GM10847 (cell line): ENCODE results near the gene MGMT.

Experiments used
- POLR2A ChIP-seq: IDR thresholded peaks from 2 replicates; pipeline ENCODE4 v1.6.1; 2011; ENCODE audit not compliant: insufficient read length; ENCODE audit errors: extremely low read depth

The MGMT gene

DNA sequence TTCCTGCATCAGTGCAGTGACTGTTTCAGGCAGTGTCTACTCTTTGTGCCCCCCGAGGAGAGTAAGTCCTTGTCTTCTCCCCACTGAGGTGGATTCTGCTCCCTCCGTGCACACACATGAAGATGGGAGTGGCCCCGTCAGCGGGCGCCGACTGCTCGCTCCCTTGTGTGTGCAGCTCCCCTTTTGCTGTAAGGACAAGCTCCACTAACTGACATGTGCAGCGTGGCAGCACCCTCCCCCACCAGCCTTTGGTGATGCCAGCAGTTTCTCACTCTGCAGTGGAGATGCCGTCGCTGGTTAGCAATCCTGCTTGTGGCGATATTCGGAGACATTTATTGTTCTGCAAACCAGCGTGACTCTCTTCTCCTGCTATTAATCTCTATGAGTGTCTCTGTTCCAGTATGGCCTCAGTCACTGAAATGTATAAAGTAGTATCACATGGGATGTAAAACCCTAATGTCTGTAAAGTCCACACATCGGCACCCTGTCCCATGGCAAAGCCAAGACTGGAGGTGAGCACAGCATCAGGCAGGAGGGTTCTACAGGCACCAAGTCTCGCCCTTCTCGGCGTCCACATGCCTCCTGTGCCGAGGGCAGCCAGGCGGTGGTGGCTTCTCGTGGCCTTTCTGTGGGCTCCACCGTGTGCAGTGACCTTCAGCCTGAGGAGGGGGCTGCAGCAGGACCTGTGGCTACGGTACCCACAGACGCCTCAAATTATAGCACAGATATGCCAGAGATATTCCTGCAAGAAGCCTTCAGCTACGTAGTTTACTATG, 294.3 kb downstream of the MGMT start:
- TF ChIP-seq POLR2A = no peak

DNA sequence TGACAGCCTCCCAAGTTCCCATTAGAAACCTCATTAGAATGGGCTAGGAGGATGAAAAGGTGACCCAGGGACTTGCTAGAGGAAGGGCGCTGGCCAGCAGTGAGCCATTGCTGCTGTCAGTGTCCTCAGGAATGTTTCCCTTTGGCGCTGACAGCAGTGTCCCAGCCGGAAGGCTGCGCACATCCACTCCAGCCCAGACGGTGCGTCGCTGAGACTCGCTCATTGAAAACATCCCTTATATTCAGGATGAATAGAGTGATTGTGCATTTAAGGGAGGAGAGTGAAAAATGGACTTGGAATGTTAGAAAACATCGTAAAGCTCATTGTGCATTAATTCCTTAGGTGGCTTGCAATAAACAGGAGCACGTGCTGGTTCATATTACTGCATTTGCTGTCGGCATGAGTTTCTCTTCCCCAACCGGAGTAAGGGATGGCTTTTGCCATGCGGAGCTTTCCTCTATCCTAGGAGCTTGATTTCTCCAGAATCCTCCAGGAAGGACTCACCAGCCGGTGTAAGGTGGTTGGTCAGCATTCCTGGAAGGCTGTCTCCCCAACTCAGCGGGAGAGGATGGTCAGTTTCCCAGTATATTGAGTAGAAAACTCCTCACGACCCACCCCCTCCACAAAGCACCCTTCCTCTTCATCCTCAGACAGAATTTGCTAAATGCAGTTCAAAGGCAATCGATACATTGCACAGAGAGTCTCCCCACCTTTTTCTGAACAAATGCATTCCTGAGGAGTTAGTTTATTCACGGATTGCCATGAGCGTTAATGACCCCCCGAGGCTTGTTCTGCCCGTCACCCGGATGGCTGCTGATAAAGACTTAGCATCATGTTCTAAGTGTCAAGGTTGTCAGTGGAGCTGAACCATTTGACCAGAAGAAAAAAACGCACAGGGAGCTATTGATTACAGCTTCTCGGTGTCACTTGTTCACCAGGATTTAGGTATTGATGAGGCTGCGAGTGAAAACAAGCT, 295.2 kb downstream of the MGMT start:
- no peak for TF ChIP-seq POLR2A

DNA sequence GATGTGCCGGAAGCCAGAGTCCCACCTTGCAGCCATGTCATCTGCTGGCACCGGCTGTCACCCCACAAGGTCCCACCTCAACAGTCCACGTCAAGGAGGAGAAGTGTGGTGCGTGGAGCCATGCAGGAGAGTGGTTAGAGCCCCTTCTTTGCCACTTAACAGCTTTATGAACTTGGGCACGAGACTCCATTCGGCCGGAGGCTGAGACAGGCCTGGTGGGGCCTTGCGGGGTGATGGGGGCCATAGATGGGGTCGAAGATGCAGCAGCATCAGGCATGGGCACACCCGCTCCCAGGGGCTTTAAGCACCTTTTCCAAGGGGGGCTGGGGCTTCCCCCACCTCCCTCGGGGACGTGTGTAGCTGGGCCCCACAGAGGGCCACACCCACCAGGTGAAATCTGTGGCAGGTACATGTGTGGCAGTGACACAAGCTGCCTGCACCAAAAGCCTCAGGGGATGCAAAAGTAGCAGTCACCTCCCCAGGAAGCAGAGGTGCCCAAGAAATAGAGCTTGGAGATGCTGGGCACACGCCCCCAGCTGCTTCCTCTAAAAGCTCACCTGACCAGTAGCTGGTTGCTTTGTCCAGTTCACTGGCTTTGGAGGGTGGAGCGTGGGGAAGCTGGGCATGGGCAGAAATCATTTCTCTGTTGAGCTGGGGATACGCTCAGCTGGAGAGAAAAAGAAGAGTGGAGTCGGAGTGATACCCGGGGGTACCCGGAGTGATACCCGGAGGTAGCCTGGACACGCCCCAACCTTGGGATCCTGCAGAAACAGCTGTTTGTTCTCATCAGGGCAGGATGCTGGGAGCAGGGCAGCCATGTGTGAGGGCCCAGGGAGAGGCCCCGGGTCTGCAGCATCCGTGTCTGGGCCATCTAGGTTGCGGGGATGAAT, 297.2 kb downstream of the MGMT start:
- no peak for TF ChIP-seq POLR2A

DNA sequence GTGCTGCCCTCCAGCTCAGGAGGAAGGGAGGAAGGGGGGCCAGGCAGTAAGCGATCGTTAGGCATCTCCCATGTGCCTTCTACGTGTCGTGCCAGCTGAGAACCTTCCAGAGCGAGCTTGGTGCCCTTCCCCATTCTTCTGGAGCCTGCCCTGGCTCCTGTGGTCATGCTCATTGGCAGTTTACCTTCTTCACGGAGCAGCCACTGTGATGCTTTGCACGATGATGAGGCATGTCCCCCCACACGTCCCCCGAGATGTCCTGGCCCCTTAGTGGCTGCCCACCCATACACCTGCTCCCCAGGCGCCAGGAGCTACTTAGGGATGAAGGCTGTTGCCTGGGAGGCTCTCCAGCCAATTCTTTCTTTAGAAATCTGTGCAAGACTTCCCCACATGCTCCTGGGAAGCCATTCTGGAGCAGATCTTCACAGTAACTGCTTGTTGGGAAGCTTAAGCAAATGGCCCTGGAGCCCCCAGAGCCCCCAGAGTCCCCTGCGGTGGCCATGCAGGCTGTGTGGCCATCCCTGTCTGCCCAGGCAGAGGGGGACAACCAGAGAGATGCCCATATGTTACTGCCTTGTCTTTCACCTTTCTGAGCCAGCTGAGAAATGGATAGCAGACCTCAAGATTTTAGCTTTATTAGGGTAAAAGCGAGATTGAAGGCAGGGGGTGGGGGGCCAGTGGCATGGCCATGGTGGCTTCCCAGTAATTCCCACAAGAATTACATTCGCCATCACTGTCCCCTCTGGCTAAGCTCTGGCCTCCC, 298.0 kb downstream of the MGMT start:
- TF ChIP-seq POLR2A = no peak

DNA sequence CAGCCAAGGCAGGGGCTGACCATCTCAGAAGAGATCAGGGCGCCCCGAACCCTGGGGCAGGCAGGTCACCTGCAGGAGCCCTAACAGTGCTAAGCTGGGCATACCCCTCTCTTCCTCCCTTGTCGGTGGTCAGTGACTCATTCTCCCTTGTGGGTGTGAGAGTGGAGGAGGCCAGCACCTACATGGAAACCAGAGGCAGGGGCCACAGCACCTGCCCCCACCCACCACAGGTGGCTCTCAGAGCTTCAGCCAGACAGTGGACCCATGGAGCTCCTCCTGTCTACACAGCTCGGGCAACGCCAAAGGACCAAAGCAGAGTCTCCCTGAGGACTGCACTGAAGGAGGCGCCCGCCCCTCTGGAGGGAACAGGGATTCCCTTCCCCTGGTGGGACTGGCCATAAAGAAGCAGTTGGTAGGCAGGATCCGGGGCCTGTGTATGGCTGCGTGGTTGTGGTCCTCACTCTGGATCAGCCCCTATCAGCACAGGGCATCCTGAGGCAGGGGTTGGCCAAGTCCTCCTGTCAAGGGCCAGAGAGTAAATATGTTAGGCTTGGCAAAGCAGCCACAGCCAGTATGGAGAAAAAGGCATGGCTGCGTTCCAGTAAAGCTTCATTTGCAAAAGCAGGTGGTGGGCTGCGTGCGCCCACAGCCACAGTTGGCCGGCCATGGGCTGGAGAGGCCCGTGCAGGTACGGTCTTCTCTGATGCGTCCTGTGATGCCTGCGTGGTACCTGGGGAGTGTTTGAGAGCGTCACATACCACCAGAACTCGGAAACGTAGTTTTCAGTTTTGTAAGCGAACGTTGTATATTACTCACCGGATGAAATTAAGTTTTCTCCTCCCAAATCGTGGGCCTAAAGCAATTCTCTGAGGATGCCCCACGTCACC, 298.9 kb downstream of the MGMT start:
- TF ChIP-seq POLR2A = no peak

DNA sequence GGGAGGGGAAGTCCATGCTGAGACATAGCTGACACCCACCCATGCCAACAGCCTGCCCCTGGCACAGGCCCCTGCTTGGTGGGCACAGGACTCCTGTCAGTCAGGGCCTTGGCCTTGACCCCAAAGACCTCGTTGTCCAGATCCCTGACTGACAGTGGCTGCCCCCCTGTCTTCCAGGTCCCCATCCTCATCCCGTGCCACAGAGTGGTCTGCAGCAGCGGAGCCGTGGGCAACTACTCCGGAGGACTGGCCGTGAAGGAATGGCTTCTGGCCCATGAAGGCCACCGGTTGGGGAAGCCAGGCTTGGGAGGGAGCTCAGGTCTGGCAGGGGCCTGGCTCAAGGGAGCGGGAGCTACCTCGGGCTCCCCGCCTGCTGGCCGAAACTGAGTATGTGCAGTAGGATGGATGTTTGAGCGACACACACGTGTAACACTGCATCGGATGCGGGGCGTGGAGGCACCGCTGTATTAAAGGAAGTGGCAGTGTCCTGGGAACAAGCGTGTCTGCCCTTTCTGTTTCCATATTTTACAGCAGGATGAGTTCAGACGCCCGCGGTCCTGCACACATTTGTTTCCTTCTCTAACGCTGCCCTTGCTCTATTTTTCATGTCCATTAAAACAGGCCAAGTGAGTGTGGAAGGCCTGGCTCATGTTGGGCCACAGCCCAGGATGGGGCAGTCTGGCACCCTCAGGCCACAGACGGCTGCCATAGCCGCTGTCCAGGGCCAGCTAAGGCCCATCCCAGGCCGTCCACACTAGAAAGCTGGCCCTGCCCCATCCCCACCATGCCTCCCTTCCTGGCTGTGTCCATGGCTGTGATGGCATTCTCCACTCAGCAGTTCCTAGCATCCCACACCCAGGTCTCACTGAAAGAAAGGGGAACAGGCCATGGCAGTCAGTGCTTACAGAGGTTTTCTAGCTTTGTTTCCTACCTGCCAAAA, 299.8 kb downstream of the MGMT start:
- TF ChIP-seq POLR2A = no peak

DNA sequence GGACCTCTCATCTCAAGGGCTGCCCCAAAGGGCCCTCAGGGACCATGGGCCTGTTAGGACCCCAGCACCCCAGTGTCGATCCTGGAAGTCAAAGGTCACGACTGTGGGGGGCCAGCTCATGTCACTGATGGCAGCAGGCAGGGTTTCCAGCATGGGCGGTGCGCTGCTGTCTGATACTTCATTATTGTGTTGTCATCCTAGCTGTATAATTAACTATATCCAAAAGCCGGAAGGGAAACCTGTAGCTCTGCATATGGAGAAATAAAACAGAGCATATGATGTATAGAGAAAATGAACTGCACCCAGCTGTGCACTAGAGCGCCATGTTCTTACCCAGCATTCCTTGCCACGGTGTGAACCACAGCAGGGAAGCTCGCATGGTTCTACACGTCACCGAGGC, 300.7 kb downstream of the MGMT start:
- TF ChIP-seq POLR2A = no peak

DNA sequence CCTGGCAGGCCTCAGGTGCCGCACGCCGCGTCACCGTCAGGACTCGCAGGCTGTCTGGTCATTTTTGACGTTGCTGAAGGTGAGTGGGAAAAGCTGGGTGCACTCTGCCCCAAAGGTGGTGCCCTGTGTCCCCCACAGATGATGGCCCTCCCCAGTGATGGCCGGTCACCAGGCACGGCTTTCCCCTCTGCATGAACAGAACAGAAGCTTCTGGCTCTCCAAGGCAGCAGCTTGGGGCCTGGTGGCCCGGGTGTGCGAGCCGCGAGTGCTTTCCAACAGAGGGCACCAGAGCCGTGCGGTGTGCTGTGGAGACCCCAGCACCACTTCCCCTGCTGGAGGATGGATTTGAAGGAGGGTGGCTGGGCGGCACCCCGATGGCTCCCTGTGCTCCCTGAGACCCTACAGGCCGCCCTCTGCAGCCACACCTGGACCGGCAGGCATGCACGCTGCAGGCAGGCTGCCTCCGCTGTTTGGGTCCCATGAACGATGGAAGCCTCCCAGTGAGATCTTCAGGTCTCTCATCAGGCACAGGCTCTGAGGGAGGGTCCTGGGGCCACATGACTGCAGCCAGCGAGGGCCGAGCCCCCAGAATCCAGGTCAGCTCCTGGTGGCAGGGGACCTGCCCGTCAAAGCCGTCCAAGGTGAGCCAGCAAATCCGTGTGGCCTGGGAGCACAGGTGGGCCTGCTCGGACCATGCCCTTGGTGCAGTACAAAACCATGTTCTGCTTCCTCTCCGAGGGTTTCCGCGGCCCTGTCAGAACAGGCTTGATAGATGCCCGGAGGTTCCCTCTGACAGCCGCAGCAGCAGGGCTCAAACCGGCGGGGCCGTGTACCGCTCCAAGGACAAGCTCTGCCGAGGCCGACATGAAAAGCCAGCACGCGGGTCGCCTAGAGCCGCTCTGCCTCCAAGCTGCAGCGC, 301.7 kb downstream of the MGMT start:
- TF ChIP-seq POLR2A = no peak

DNA sequence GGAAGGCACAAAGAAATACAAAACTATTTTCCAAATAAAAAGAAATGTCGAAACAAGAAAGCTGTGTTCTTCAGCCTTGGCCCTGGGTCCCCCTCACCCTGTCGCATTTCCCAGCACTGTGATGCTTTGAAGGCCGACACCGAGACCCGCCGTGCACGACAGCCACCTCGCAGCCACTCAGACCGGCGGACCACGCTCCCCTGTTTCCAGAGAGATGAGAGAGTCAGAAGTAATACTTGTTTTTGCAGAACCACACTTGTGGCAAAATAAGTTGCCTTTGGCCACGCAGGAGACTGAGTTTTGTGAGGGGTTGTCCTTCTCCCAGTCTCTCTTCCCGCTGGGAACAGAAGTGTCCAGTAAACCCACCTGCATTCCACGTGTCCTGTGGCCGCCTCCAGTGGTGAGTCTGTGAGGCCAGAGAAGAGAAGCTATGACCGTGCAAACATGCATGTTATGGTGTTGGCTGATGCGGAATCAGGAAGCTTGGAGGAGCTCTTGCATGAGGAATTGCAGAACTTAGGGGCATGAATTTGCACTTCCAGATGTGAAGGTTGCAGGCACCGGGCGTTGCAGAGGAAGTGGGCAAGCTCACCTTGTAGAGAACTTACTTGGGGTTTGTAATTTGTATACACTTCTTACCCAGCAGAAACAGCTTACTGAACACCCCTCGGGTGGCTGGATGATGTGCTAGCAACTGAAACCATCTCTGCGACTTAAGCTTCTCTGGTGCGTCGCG, 302.5 kb downstream of the MGMT start:
- no peak for TF ChIP-seq POLR2A

DNA sequence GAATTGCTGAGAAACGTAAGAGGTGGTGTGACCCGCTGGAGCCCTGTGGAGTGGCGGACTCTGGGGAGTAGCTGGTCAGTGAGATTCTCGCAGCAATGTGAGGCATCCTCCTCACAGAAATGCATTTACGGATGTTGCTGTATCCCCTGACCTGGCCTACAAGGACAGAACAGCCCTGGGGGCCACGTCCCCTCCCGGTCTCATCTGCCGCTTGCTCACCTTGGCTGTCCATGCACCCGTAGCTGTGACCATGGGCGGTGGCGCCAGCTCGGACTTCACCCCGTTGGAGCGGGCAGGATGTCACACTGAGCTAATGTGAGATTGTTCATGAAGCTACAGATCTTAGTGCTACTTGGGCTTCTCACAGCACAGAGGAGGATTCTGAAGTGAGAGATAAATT, 303.2 kb downstream of the MGMT start:
- TF ChIP-seq POLR2A = no peak

DNA sequence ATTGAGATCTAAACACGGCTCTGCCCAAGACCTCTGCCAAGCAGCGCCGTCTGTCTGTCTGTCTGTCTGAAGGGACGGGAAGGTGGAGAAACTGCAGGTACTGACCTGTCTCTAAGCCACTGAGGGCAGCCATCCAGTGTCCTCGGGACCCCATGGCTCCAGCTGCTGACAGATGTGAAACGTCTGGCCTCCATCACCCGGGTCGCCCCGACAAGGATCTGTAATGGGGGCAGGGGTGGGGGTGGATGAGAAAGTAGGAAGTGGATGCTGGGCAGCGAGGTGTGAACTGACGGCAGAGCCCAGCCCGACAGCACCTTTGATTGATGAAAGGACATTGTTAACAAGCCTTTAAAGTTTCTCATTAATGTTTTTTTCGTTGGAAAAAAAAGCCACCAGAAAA, 304.0 kb downstream of the MGMT start:
- no peak for TF ChIP-seq POLR2A

DNA sequence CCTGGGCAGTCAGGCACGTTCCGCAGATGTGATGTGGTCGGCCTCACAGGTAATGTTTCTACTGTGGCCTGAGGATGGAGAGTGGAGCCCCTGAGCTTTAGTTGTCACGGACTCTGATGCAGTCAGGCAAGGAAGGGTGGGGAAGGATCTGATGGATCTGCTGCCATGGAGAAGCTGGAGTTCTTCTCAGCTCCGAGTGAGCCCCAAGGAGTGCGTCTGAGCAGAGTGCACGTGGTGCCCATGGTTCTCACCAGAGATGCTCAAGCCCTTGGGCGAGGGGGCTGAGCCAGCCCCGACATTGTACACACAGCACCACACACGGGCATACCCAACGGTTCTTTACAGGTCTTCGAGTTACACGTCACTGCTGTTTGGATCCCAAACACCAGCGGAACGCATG, 304.5 kb downstream of the MGMT start:
- TF ChIP-seq POLR2A = no peak
